Tibial nerve (tissue), 4 donors: Measurements from ENCODE around the gene FBXL16. TPM values are rescaled to one million over a fixed set of nuclear protein-coding genes. Genes with fewer than 3 reads are reported as not detected.

Source experiments
- DNase-seq, 2 donors: peaks; one replicate each; pipeline ENCODE4 v3.0.0-alpha.2; 2019; ENCODE audit warnings: low spot score in 2 of 2
- H3K27ac ChIP-seq, 4 donors: fragments of 200-600 bp; sonication (generic) in 3 of 4; one replicate each; pipeline ENCODE4 v1.5.1; 2017 to 2019; ENCODE audit warnings: mild to moderate bottlenecking in 1 of 4
- H3K27me3 ChIP-seq, 2 donors: fragments of 200-600 bp; sonication (generic) in 1 of 2; one replicate each; pipeline versions ENCODE4 v1.5.1 to v1.6.0; 2017 to 2019
- H3K36me3 ChIP-seq, 3 donors: fragments of 200-600 bp; sonication (generic); one replicate each; pipeline ENCODE4 v1.5.1; 2018 to 2019
- H3K4me1 ChIP-seq, 4 donors: fragments of 200-600 bp; sonication (generic) in 3 of 4; one replicate each; pipeline ENCODE4 v1.5.1; 2017 to 2019
- H3K4me3 ChIP-seq, 4 donors: fragments of 200-600 bp; sonication (generic) in 3 of 4; one replicate each; pipeline ENCODE4 v1.5.1; 2017 to 2019; ENCODE audit warnings: mild to moderate bottlenecking in 1 of 4, moderate library complexity in 1 of 4
- H3K9me3 ChIP-seq, 4 donors: fragments of 200-600 bp; sonication (generic) in 3 of 4; one replicate each; pipeline ENCODE4 v1.5.1; 2017 to 2019
- EP300 ChIP-seq, 2 donors: sonication (generic); formaldehyde crosslinking; IDR thresholded peaks; one replicate each; pipeline ENCODE4 v1.6.1; 2017; ENCODE audit warnings: antibody characterized with exemption in 2 of 2, mild to moderate bottlenecking in 1 of 2
- POLR2A ChIP-seq, 2 donors: fragments of 450-650 bp; IDR thresholded peaks; one replicate each; pipeline ENCODE4 v1.6.1; 2017; ENCODE audit warnings: antibody characterized with exemption in 2 of 2, mild to moderate bottlenecking in 2 of 2, moderate library complexity in 2 of 2
- WGBS, 2 donors: methylation state at CpG; one replicate each; pipeline ENCODE4 v1.1.5; 2018; 5-methylcytosine and 5-hydroxymethylcytosine counted together
- total RNA-seq, 4 donors: library from RNA; depleted of rRNA; stranded (reverse); fragments of >200 nt; gene quantifications; one replicate each; pipeline ENCODE4 v1.1.0, GENCODE V29; 2016
- TF ChIP-seq, protein P1 (sequence below), 5 experiments: fragments of 200-600 bp in 3 of 5; fragments of 450-650 bp in 2 of 5; sonication (generic) in 3 of 5; IDR thresholded peaks; one replicate each; pipeline ENCODE4 v1.5.1; 2016 to 2019; ENCODE audit warnings: antibody characterized with exemption in 5 of 5, mild to moderate bottlenecking in 3 of 5, moderate library complexity in 2 of 5

FBXL16 gene
- total RNA-seq, 4 donors from 2014 or later, result 1.5 to 5.7 (median 3.5) TPM

DNA sequence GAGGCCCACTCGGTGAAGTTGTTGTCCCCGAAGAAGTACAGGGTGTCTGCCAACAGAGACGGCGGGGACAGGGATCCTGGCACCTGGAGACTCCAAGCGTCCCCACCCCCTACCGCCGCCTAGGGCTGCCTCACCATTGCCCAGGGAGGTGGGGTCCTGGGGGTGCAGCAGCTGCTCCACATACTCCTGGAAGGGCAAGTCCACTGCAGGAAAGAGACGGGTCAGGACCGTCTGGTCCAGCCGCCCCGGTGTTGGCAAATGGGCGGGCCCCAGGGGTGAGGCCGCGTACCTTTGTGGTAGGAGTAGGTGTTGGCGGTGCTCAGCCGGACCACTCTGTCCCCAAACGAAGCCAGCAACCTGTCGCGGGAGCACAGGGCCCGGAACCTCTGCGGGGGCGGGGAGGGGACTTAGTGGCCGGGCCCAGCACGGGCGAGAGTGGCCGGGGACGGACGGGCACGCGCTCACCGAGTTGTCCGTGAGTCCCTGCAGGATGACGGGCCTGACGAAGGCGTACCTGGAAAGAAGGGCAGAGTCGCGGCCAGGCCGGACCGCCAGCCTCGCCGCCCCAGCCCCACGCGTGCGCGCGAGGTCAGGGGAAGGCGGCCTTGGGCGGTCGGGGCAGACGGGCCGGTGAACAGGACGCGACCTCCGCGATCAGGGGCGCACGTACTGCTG, 22.1 kb downstream of the FBXL16 start:
- peaks cover 0 to 73% (median 39%) of the 10 kb centered on the region in 4 donors for H3K4me1 ChIP-seq
- H3K27ac ChIP-seq, result peak overlapping the region in 2 of 4 donors; percentile 76 to 84

DNA sequence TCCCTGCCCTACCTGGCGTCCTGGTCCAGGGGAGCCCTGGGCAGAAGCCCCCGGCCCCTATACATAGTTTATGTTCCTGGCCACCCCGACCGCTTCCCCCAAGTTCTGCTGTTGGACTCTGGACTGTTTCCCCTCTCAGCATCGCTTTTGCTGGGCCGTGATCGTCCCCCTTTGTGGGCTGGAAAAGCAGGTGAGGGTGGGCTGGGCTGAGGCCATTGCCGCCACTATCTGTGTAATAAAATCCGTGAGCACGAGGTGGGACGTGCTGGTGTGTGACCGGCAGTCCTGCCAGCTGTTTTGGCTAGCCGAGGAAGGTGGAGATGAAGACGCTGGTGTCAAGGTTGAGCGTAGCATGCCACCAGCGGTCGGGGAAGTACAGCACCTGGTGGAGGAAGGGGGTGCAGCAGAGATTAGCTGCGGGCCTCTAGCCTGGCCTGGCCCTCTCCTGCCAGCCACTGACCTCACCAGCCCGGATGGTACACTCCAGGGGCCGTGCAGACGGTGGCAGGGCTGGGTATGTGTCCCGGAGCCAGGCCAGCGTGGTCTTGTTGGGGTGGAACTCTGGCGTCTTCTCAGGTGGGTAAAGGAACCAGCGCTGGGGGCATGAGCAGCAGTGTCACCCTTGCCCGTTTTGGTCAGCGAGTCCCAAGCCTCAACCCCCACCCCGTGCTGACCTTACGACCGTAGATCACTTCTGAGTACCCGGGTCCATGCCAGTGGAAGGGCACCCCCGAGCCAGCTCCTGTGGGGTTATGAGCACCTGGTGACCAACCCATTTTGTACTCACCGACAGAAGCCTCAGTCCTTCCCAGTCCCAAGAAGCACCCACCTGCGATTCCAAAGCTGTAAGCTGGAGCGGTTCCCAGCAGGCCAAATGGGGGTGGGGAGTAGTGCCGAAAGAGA, 22.9 kb downstream of the FBXL16 start:
- DNase-seq, result no peak
- Histone ChIP-seq H3K9me3 (no peaks in the 10 kb centered on the region), H3K36me3 (peaks cover 0 to 49% (median 15%) of the 10 kb centered on the region in 3 donors), H3K4me1 (peaks cover 0 to 65% (median 41%) of the 10 kb centered on the region in 4 donors), H3K27ac (no peak overlapping the region), H3K27me3 (no peaks in the 10 kb centered on the region), H3K4me3 (no peak overlapping the region)
- TF ChIP-seq POLR2A (IDR thresholded peaks at IDR 0.05) (no peak), EP300 (IDR thresholded peaks at IDR 0.05) (no peak)
- TF ChIP-seq, protein P1, sequence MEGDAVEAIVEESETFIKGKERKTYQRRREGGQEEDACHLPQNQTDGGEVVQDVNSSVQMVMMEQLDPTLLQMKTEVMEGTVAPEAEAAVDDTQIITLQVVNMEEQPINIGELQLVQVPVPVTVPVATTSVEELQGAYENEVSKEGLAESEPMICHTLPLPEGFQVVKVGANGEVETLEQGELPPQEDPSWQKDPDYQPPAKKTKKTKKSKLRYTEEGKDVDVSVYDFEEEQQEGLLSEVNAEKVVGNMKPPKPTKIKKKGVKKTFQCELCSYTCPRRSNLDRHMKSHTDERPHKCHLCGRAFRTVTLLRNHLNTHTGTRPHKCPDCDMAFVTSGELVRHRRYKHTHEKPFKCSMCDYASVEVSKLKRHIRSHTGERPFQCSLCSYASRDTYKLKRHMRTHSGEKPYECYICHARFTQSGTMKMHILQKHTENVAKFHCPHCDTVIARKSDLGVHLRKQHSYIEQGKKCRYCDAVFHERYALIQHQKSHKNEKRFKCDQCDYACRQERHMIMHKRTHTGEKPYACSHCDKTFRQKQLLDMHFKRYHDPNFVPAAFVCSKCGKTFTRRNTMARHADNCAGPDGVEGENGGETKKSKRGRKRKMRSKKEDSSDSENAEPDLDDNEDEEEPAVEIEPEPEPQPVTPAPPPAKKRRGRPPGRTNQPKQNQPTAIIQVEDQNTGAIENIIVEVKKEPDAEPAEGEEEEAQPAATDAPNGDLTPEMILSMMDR (IDR thresholded peaks at IDR 0.05), result no peak
- 82 to 85% methylated on average over 34 to 36 of the region's 36 CpGs for WGBS, 2 donors

More for the DNA sequence above, 22.1 kb downstream of the FBXL16 start:
- no peak for DNase-seq
- H3K9me3 ChIP-seq, result no peaks in the 10 kb centered on the region
- WGBS, 2 donors, result 17 to 43% methylated on average over 17 to 55 of the region's 57 CpGs
- H3K36me3 ChIP-seq, result peaks cover 0 to 53% (median 15%) of the 10 kb centered on the region in 3 donors
- TF ChIP-seq EP300 (IDR thresholded peaks at IDR 0.05) (no peak), POLR2A (IDR thresholded peaks at IDR 0.05) (no peak)
- TF ChIP-seq, protein P1 (IDR thresholded peaks at IDR 0.05), result no peak
- H3K4me3 ChIP-seq, result peak overlapping the region; percentile 56 to 84 (median 72)
- H3K27me3 ChIP-seq, result no peaks in the 10 kb centered on the region

- no peaks in the 10 kb centered on the region for H3K27me3 ChIP-seq
- WGBS, 2 donors, result 78 to 83% methylated on average over 7 to 28 of the region's 28 CpGs
- no peaks in the 10 kb centered on the region for H3K9me3 ChIP-seq
- H3K4me3 ChIP-seq, result no peak overlapping the region
- H3K4me1 ChIP-seq, result peaks cover 0 to 65% (median 41%) of the 10 kb centered on the region in 4 donors
- peaks cover 0 to 40% (median 15%) of the 10 kb centered on the region in 3 donors for H3K36me3 ChIP-seq
- DNase-seq, result no peak
- H3K27ac ChIP-seq, result no peak overlapping the region
- TF ChIP-seq EP300 (IDR thresholded peaks at IDR 0.05) (no peak), POLR2A (IDR thresholded peaks at IDR 0.05) (no peak)
- TF ChIP-seq, protein P1 (IDR thresholded peaks at IDR 0.05), result no peak
Measured at GRCh38 chr16:681746-682427, 23.7 kb downstream of the FBXL16 start.

GRCh38 chr16:680967-681745, 24.4 kb downstream of the FBXL16 start:
- peaks cover 0 to 33% (median 15%) of the 10 kb centered on the region in 3 donors for H3K36me3 ChIP-seq
- H3K4me3 ChIP-seq, result peak overlapping the region; percentile 69 to 91 (median 85)
- H3K9me3 ChIP-seq, result no peaks in the 10 kb centered on the region
- H3K27ac ChIP-seq, result peak overlapping the region; percentile 85 to 97 (median 94)
- WGBS, 2 donors, result 48 to 62% methylated on average over 32 to 34 of the region's 44 CpGs
- DNase-seq, result no peak
- H3K27me3 ChIP-seq, result no peaks in the 10 kb centered on the region
- TF ChIP-seq EP300 (IDR thresholded peaks at IDR 0.05) (no peak), POLR2A (IDR thresholded peaks at IDR 0.05) (no peak)
- TF ChIP-seq, protein P1 (IDR thresholded peaks at IDR 0.05), result no peak
- peaks cover 0 to 62% (median 42%) of the 10 kb centered on the region in 4 donors for H3K4me1 ChIP-seq
